NCI-H2171 (cell line): ENCODE measurements around the gene HTR4.
"Not testable (repeated sequence)": the region's sequence is repeated elsewhere in the genome, so short reads cannot be mapped to it uniquely, and the experiment has no call there.

ENCODE experiments used
- DNase-seq: peaks from one replicate; lab custom pipeline; 2025; lab: John Stamatoyannopoulos, UW

HTR4 gene

GRCh38 chr5:148476302-148476701 lies 178.0 kb downstream of the HTR4 start:
- no peak for DNase-seq

- DNase-seq: no peak
Observed at GRCh38 chr5:148474025-148474511, 180.3 kb downstream of the HTR4 start.

- DNase-seq: no peak
Observed at GRCh38 chr5:148471379-148471778, 182.9 kb downstream of the HTR4 start.

GRCh38 chr5:148469501-148469935 lies 184.8 kb downstream of the HTR4 start:
- DNase-seq: no peak

GRCh38 chr5:148468746-148469145 lies 185.6 kb downstream of the HTR4 start:
- not testable (repeated sequence) for DNase-seq

DNA sequence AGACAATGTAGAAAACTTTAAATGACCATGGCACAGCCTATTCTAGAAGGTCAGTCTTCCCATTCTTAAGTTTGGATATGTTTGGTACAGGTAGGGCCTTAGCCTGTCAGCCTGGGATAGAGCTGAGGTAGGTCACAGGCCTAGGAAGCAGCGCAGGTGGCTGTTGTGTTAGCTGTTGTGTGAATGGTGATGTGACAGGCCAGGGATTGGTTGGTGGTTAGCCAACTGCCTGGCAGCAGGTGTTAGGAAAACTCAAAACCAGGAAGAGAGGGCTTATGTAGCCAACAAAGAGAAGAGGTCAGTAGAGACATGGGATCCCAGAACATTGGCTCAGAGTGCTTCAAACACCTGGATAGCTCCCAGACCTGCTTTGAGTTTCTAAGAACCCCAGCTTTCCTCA lies 186.4 kb downstream of the HTR4 start:
- DNase-seq: no peak

DNA sequence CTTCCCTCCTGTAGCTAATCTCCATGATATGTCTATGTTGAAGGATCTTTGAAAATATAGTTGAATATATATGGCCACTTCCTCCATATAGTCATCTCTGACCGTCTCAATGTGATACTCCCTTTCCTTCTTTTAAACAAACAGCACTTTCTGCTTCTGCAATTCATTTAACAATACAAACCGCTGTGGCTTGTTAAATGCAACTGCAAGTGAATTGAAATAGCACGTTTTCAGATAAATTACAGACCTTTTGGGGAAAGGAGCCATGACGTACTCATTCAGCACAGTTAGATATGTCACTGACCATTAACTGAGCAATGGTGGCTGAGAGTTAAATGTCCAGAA lies 188.1 kb downstream of the HTR4 start:
- DNase-seq: no peak

DNA sequence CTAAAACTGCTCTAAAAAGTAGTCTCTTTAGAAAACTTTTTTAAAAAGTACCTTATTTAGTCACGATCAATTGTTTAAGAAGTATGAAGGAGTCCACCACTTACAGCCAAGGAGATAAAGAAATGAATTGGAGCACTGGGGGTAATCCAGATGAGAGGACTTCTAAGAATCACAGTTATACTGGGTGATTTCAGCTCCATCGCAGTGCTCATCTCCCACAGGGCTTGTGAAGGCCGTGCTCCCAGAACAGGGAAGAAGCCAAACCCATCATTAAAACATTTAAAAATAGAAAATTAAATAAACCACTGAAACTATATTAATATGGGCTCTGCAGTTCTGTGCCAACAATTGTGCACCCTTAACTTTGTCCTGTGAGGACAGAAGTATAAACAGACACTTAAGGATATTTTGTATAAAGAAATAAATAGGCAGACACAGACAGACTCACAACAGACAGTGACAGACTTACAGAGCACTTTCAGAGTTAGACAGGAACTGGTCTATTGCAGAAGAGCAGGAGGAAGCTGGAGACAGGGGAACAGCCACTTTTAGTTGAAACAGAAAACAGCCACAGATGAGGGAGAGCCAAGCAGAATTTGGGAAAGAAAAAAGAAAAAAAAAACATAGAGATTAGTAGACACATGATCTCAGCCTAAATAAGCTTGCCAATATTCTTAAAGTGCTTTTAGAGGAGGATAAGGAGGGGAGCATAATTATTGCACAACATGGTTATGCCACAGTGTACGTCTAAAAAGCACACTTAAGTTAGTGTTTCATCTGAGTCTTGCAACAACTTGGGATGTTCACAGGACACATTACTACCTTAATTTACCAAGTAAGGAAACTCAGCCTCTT lies 188.7 kb downstream of the HTR4 start:
- DNase-seq: no peak

- no peak for DNase-seq
Observed at GRCh38 chr5:148459669-148460068, 194.7 kb downstream of the HTR4 start.

- no peak for DNase-seq
Observed at GRCh38 chr5:148458036-148458888, 196.1 kb downstream of the HTR4 start.

GRCh38 chr5:148457183-148457620 lies 197.1 kb downstream of the HTR4 start:
- no peak for DNase-seq

GRCh38 chr5:148455185-148455584 lies 199.1 kb downstream of the HTR4 start:
- DNase-seq: no peak

- DNase-seq: no peak
Observed at GRCh38 chr5:148454576-148454975, 199.8 kb downstream of the HTR4 start.

DNA sequence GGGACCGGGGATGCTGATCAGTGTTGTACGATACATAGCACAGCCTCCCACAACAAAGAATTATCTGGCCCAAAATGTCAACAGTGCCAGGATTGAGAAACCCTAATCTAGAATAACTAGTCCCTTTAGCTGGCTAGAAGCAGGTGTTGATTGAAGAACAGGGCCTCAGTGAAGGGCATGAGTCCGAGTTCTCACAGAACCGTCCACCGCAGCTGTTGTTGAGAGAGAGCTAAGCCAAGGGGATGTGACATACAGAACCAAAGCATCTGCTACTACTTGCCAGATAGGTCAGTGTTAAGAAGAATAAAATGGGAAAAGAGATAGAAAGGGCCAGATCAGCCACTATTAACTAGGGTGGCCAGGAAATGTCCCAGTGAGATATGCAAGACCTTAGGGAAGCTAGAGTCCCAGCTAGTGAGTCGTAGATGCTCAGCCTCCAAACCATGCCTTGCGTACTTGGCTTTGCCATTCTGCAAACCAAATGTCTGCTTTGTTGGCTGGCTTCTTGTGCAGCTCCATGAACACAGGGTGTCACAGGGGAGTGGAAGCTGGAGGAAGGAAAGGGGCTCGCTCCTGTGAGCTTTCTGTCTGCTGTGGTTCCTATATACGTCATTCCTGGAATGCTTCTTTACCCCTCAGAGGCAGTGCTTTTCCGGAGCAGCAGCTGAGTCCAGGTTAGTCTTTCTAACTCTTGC lies 201.7 kb downstream of the HTR4 start:
- no peak for DNase-seq

GRCh38 chr5:148446611-148447010 lies 207.7 kb downstream of the HTR4 start:
- no peak for DNase-seq

GRCh38 chr5:148445578-148445977 lies 208.7 kb downstream of the HTR4 start:
- no peak for DNase-seq

- DNase-seq: no peak
Observed at GRCh38 chr5:148443998-148444397, 210.3 kb downstream of the HTR4 start.

GRCh38 chr5:148443241-148443640 lies 211.1 kb downstream of the HTR4 start:
- DNase-seq: no peak

DNA sequence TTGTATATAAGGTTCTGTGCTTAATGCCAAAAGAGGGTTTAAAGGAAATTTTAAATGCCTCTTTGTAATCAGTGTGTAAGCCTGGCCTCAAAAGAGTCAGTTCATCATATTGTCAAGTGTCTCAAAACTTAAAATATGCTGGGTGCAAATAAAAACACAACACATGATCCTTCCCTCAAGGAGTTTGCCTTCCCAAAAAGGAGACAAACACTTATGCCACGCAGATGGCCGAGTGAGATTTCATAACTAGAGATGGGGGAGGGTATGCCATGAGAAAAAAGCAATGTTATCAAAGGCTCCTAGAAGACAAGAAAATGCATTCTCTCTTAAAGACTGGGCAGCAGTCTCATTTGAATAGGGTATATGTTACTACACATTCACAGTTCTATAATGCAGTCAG lies 215.4 kb downstream of the HTR4 start:
- no peak for DNase-seq

GRCh38 chr5:148437249-148437648 lies 217.1 kb downstream of the HTR4 start:
- no peak for DNase-seq

DNA sequence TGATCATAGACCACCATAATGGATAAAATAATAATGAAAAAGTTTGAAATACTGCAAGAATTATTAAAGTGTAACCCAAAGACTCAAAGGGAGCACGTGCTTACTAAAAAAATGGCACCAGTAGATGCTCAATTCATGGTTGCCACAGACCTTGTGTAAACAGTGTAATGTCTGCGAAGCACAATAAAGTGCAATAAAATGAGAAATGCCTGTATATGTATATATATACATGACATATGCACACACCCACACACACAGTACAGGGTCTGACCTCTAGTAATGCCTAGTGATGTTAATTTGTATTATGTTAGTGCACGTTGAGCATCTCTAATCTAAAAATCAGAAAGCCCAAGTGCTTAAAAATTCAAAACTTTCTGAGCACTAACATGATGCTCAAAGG lies 218.3 kb downstream of the HTR4 start:
- DNase-seq: no peak

DNA sequence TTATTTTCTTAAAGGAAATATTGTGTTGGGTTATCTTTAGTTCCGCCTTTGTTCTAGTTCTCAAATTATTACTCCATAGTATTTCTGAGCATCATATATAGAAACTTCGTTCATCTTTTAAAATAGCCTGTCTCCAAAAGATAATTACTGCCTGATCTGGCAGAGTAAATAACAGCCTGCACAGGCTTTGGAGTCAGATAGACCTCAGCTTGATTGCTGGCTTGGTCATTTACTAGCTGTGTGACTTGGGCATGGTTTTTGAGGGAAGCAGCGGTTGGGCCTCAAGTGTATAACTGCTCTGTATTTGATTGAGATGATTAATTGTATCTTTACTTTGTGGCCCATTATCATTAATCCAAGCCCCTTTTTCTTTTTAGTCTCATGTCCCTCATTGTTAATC lies 220.5 kb downstream of the HTR4 start:
- DNase-seq: no peak
